Measurements from ENCODE around the gene SELENOV.

- TF ChIP-seq CTCF (IDR thresholded peaks at IDR 0.05; ENCODE audit: insufficient read depth, low read depth, low read length), result no peak
- TF ChIP-seq EZH2 (IDR thresholded peaks at IDR 0.05; ENCODE audit: insufficient read depth, low read length), result no peak
These were observed 43.7 kb downstream of the SELENOV start for GRCh38 chr19:39558624-39559117.

Measured in astrocyte (in vitro differentiated cells and primary cell).